Smooth muscle cell (in vitro differentiated cells): ENCODE measurements around the gene GLRA3. TPM values are rescaled to one million over a fixed set of nuclear protein-coding genes. Genes with fewer than 3 reads are reported as not detected.
"Not testable (repeated sequence)": the region's sequence is repeated elsewhere in the genome, so short reads cannot be mapped to it uniquely, and the experiment has no call there.

ENCODE experiments used
- DNase-seq: peaks from one replicate; lab custom pipeline; 2025; ENCODE audit not compliant: unreplicated experiment; lab: John Stamatoyannopoulos, UW
- H2AFZ ChIP-seq: fragments of 200-600 bp; sonication (generic); 2 replicates; pipeline ENCODE4 v1.6.0; 2016; ENCODE audit warnings: antibody characterized with exemption, low read depth, mild to moderate bottlenecking
- H3F3A ChIP-seq: fragments of 200-600 bp; sonication (generic); 2 replicates; pipeline ENCODE4 v1.6.0; 2017; ENCODE audit warnings: antibody characterized with exemption, low read depth
- H3K27ac ChIP-seq: fragments of 200-600 bp; sonication (generic); 2 replicates; pipeline ENCODE4 v1.5.1; 2016; ENCODE audit warnings: low read depth, mild to moderate bottlenecking
- H3K27me3 ChIP-seq: fragments of 200-600 bp; sonication (generic); 2 replicates; pipeline ENCODE4 v1.6.1; 2016; ENCODE audit warnings: low read depth, mild to moderate bottlenecking
- H3K36me3 ChIP-seq: fragments of 200-600 bp; sonication (generic); 2 replicates; pipeline ENCODE4 v1.5.1; 2016; ENCODE audit warnings: low read depth
- H3K4me1 ChIP-seq: fragments of 200-600 bp; sonication (generic); 2 replicates; pipeline ENCODE4 v1.5.1; 2016; ENCODE audit warnings: low read depth
- H3K4me2 ChIP-seq: fragments of 200-600 bp; sonication (generic); 2 replicates; pipeline ENCODE4 v1.6.0; 2016; ENCODE audit warnings: mild to moderate bottlenecking
- H3K4me3 ChIP-seq: fragments of 200-600 bp; sonication (generic); 2 replicates; pipeline ENCODE4 v1.5.1; 2016; ENCODE audit warnings: mild to moderate bottlenecking
- H3K79me2 ChIP-seq: fragments of 200-600 bp; sonication (generic); 2 replicates; pipeline ENCODE4 v1.6.0; 2016; ENCODE audit warnings: low read depth, mild to moderate bottlenecking
- H3K9ac ChIP-seq: fragments of 200-600 bp; sonication (generic); 2 replicates; pipeline ENCODE4 v1.6.0; 2016; ENCODE audit warnings: low read depth
- H3K9me3 ChIP-seq: fragments of 200-600 bp; sonication (generic); replicated peaks from 2 replicates; pipeline ENCODE4 v1.5.1; 2016; ENCODE audit warnings: low read depth
- H4K20me1 ChIP-seq: fragments of 200-600 bp; sonication (generic); 2 replicates; pipeline ENCODE4 v1.6.0; 2016; ENCODE audit warnings: low read depth
- CTCF ChIP-seq: fragments of 200-600 bp; sonication (generic); IDR thresholded peaks from 2 replicates; pipeline ENCODE4 v1.5.1; 2017; ENCODE audit warnings: borderline replicate concordance, mild to moderate bottlenecking, antibody characterized with exemption; ENCODE audit not compliant: insufficient read depth, poor library complexity, severe bottlenecking
- WGBS: methylation state at CpG from one replicate; pipeline ENCODE4 v1.1.7; 2016; ENCODE audit warnings: low lambda C conversion rate; 5-methylcytosine and 5-hydroxymethylcytosine counted together
- polyA plus RNA-seq: library from polyadenylated mRNA; unstranded; fragments of >200 nt; fragmentation: Nextera tagmentation; extraction: Ambion mirVana; gene quantifications from 2 replicates; pipeline ENCODE4 v1.2.1, GENCODE V29; 2016
- total RNA-seq: library from RNA; depleted of rRNA; stranded (reverse); fragments of >200 nt; gene quantifications from 2 replicates; pipeline ENCODE4 v1.2.3, GENCODE V29; 2014

The GLRA3 gene
- total RNA-seq (not detected in 2 replicates), polyA plus RNA-seq (not detected in 2 replicates)

- DNase-seq, result peak; percentile 5
- whole genome bisulfite sequencing, result under 1% methylated on average over 40 of the region's 40 CpGs
- H2AFZ ChIP-seq, result peak within 1 kb of the TSS; percentile 60
- TF ChIP-seq CTCF, result no peak
- no peak within 1 kb of the TSS for H3K27ac ChIP-seq
- H3K4me1 ChIP-seq, result no peaks in the 10 kb centered on the region
- no peak within 1 kb of the TSS for H3K9ac ChIP-seq
- H3K4me3 ChIP-seq, result peak within 1 kb of the TSS; percentile 39
- H3K79me2 ChIP-seq, result no peaks in the 10 kb centered on the region
- no peaks in the 10 kb centered on the region for H3K27me3 ChIP-seq
- H3F3A ChIP-seq, result no peaks in the 10 kb centered on the region
- no peaks in the 10 kb centered on the region for H4K20me1 ChIP-seq
- H3K4me2 ChIP-seq, result peak within 1 kb of the TSS; percentile 79
- H3K36me3 ChIP-seq, result no peaks in the 10 kb centered on the region
- H3K9me3 ChIP-seq, result no peaks in the 10 kb centered on the region
These were observed at the start of gene GLRA3 for GRCh38 chr4:174828845-174829701. TSS of gene GLRA3 (minus strand) at chr4:174829247. CDS start at chr4:174828811, 436 bp downstream.

GRCh38 chr4:174874898-174875297 is 45.9 kb upstream of the GLRA3 start:
- no peaks in the 10 kb centered on the region for H3K36me3 ChIP-seq
- no peak overlapping the region for H3K9ac ChIP-seq
- WGBS, result 78% methylated on average over 1 of the region's 1 CpG
- H3K4me1 ChIP-seq, result no peaks in the 10 kb centered on the region
- H3K4me2 ChIP-seq, result no peak overlapping the region
- no peaks in the 10 kb centered on the region for H4K20me1 ChIP-seq
- H3K9me3 ChIP-seq, result no peaks in the 10 kb centered on the region
- no peak for TF ChIP-seq CTCF
- no peaks in the 10 kb centered on the region for H3K79me2 ChIP-seq
- DNase-seq, result no peak
- H3F3A ChIP-seq, result no peaks in the 10 kb centered on the region
- H3K27me3 ChIP-seq, result no peaks in the 10 kb centered on the region
- H3K4me3 ChIP-seq, result no peak overlapping the region
- H2AFZ ChIP-seq, result no peak overlapping the region
- no peak overlapping the region for H3K27ac ChIP-seq

GRCh38 chr4:174873931-174874330 is 44.9 kb upstream of the GLRA3 start:
- Histone ChIP-seq H3K27me3 (no peaks in the 10 kb centered on the region), H3K9ac (no peak overlapping the region), H3K36me3 (no peaks in the 10 kb centered on the region), H4K20me1 (no peaks in the 10 kb centered on the region), H3K27ac (no peak overlapping the region), H3K4me3 (no peak overlapping the region), H3F3A (no peaks in the 10 kb centered on the region), H3K4me2 (no peak overlapping the region), H2AFZ (no peak overlapping the region), H3K4me1 (no peaks in the 10 kb centered on the region), H3K79me2 (no peaks in the 10 kb centered on the region), H3K9me3 (no peaks in the 10 kb centered on the region)
- TF ChIP-seq CTCF, result no peak
- DNase-seq, result no peak
- 38% methylated on average over 1 of the region's 1 CpG for WGBS

GRCh38 chr4:174873146-174873545 is 44.1 kb upstream of the GLRA3 start:
- 78% methylated on average over 4 of the region's 4 CpGs for WGBS
- H3K79me2 ChIP-seq, H3K4me3 ChIP-seq, H3K9ac ChIP-seq, H3K27me3 ChIP-seq, H4K20me1 ChIP-seq, H3K4me2 ChIP-seq, H3K4me1 ChIP-seq, H2AFZ ChIP-seq, H3K9me3 ChIP-seq, H3F3A ChIP-seq, DNase-seq, H3K27ac ChIP-seq, H3K36me3 ChIP-seq: not testable (repeated sequence)
